Activated CD4-positive, CD25-positive, alpha-beta regulatory T cell treated with anti-CD3 and anti-CD28 coated beads, Interleukin-2, amount 50 U/mL, for 16 hours (primary cell): ENCODE results near the gene SENP7.
"Not testable (repeated sequence)": the region's sequence is repeated elsewhere in the genome, so short reads cannot be mapped to it uniquely, and the experiment has no call there.

Experiments used
- DNase-seq: peaks from one replicate; pipeline ENCODE4 v3.0.0-alpha.2; 2020; ENCODE audit warnings: low read depth, low spot score

The SENP7 gene

GRCh38 chr3:101454629-101455028 is 58.4 kb downstream of the SENP7 start:
- DNase-seq, result no peak

DNA sequence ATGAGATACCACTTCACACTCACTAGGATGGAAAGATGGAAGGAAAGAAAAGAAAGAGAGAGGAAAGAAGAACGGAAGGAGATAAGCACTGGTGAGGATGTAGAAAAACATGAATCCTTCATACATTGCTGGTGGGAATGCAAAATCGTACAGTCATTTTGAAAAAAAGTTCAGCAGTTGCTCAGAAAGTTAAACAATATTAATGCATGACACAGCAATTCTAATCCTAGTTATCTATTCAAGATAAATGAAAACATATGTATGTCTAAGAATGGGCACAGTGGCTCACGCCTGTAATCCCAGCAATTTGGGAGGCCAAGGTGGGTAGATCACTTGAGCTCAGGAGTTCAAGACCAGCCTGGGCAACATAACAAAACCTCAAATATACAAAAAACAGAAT is 59.1 kb downstream of the SENP7 start:
- DNase-seq, result no peak

DNA sequence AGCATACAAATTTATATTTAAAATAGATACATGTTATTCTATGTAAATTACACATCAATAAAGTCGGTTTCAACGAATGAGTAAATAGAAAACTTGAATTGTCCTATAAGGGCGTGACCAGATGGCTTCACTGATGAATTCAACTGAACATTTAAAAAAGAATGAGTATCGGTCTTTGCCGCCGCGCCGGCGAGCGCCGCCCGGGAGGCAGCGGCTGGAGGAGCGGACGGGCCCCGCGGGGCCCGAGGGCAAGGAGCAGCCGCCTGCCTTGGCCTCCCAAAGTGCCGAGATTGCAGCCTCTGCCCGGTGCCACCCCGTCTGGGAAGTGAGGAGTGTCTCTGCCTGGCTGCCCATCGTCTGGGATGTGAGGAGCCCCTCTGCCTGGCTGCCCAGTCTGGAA is 74.4 kb downstream of the SENP7 start:
- not testable (repeated sequence) for DNase-seq

DNA sequence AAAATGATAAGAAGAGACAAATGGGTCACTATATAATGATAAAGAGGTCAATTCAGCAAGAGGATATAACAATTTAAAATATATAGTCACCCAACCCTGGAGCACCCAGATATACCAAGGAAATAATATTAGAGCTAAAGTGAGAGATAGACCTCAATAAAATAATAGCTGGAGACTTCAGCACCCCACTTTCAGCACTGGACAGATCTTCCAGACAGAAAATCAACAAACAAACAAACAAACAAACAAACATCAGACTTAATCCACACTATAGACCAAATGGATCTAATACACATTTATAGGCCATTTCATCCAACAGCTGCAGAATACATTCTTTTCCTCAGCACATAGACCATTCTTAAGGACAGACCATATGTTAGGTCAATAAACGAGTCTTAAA is 79.4 kb downstream of the SENP7 start:
- DNase-seq, result no peak

DNA sequence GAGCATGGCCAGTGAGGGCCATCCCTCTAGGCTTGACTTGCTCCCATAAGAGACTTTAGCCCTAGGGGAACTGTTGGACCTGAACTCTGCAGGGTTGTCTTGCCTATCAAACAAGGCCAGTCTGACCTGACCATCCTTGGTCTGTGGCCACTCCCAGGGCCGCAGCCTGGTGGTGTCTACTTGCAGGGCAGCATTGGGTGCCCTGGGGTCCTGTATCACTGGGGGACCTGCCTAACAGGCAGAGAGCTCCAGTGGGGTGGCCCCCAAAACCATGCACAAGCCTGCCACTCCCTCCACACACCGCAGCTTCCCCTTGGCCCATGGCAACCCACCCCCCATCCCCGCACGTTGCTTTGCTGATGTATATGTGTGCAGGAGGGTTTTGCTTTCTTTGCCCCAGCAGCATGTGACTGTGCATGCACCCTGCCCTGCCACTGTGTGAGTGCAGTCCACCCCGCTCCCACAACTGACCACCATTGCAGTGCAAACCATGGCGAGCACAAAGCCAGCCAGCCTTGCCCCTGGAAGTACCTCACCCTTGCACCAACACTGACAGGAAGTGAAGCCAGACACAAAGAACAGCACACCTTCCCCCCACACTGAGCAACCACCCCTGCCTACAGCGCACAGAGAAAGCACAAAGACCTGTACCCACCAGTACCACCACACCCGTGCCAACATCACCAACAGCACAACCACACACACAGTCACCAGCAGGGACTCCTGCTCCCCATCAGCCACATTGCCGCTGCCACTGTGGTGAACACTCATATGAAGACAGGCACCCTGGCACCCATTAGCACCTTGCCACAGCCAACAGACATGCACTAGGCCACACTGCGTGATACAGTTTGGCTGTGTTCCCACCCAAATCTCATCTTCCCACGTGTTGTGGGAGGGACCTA is 88.8 kb downstream of the SENP7 start:
- DNase-seq, result no peak

- no peak for DNase-seq
Observed at GRCh38 chr3:101418851-101419250, 94.2 kb downstream of the SENP7 start.

DNA sequence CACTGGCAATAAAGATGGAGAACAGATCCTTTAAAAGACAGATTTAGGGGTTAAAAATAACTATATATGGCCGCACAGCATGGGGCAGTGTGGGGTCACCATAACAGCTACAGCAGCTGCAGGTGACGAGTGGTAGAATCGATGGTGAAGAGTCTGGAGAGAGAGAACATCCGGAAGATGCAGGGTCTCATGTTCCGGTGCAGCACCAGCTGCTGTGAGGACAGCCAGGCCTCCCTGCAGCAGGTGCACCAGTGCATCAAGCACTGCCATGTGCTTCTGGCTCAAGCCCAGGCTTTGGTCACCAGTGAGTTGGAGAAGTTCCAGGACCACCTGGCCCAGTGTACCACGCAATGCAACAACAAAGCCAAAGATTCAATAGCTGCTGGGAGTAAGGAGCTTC is 98.9 kb downstream of the SENP7 start:
- DNase-seq, result no peak

DNA sequence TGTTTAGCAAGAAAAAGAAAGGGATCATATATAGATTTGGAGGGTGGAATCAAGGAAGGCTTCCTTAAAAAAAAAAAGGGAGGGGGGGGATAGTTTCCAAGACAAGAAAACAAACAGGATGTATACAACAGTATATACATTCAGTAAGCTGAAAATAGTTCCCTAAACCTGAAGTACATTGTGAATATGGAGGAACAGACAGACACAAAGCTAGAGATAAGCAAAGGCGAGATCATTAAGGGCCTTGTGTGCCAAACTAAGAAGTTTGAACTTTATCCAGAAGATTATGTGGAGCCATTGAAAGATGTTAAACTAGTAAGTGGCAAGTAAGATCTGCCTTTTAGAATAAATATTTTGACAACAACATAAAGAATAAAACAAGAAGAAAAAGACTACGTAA is 99.4 kb downstream of the SENP7 start:
- DNase-seq, result no peak

GRCh38 chr3:101391413-101391950 is 121.5 kb downstream of the SENP7 start:
- no peak for DNase-seq

GRCh38 chr3:101388706-101389105 is 124.3 kb downstream of the SENP7 start:
- DNase-seq, result no peak

DNA sequence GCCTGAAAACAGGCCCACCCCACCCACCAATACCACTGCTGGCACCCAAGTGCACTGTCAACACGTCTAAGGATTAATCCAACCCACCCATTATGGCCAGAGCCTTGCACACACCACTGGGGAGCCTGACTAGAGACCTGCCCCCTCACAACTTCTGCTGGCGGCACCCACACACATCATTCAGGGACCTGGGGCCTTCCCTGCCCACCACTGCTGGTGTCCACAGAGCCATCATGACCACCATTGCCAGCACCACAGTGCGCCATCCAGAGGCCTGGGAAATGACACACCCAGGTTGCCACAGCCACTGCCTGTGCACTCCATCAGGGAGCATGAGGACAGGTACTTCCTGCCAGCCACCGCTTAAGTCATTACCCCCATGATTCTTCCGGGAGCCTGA is 125.7 kb downstream of the SENP7 start:
- DNase-seq, result no peak

GRCh38 chr3:101384426-101384825 is 128.6 kb downstream of the SENP7 start:
- no peak for DNase-seq

DNA sequence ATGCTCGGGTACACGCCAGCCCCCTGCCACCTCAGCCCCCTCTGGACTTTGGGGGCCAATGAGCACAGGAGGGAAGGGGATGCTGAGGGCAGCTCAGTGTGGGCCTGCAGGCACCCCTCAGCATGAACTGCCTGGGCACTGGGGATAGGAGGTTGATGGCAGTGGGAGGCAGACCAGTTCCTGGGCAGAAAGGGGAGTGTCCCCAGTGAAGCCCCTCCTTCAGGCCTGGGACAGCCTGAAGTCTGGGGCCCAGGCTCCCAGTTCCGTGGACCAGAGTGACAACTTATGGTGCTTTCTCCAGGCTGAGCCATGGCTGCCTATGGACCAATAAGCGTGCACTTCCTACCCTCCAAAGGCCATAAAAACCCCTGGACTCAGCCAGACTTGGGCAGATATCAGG is 129.4 kb downstream of the SENP7 start:
- DNase-seq, result no peak

- DNase-seq, result no peak
Observed at GRCh38 chr3:101383156-101383575, 129.8 kb downstream of the SENP7 start.

DNA sequence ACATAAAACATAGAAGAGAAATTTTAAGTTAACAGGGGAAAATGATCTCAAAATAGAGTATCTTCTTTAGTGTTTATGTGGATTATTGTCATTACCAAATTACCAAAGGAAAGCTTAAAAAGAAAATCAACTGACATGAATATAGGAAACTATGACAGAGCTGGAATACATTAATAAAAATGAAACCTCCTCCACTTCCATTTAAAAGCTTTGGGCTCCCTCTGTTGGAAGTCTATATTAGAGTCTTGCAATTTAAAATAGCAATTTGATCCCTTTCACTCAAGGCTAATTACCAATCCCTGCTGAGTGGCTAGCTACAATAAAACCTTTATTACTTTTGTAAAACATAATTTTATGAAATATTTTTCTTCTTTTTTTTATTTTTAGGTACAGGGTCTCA is 131.2 kb downstream of the SENP7 start:
- DNase-seq, result no peak

- DNase-seq, result no peak
Observed at GRCh38 chr3:101379658-101380376, 133.2 kb downstream of the SENP7 start.

DNA sequence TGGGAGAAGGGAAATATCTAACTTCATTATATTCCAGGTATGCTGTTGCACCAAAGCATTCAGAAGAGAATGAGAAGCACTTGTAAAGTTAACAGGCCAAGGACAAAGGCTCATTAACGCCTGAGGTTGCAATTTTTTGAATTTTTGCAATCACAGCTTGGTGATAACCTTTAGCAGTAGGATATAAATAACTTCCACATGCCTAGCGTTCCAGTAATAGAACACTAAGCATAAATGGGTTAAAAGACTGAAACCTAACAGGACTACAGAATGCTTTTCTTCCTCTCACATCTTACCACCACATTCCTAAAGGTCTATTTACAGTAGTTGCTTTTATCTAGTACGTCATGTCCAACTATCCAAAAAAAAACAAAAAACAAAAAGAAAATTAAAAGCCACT is 135.2 kb downstream of the SENP7 start:
- DNase-seq, result no peak

DNA sequence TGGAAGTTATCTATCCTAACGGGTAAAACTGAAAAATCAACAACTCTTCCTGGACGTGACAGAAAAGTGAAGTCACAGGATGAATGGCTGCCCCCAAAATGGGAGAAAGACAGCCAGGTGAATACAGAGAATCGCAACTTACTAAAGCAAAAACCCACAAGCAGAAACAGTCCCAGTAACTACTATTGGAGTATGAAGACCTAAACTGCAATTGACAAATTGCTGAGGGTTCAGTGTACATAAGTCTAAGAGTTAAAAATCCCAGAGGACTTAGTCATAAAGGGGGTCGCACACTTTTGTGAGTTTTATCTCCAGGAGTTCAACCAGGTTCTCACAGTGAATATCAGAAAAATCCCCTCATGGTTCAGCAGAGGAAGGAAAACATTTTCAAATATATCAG is 135.8 kb downstream of the SENP7 start:
- no peak for DNase-seq

DNA sequence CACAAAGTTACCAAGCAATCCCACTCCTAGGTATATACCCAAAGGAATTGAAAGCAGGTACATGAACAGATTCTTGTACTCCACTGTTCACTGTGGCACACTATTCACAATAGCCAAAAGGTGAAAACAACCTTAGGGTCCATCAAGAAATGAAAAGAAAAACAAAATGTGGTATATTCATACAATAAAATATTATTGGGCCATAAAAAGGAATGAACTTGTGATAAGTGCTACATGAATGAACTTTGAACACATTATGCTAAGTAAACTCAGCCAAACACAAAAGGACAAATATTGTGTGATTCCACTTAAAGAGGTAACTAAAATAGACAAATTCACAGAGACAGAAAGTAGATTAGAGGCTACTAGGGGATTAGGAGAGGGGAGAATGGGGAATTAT is 137.4 kb downstream of the SENP7 start:
- DNase-seq, result no peak

GRCh38 chr3:101362406-101362805 is 150.6 kb downstream of the SENP7 start:
- no peak for DNase-seq

DNA sequence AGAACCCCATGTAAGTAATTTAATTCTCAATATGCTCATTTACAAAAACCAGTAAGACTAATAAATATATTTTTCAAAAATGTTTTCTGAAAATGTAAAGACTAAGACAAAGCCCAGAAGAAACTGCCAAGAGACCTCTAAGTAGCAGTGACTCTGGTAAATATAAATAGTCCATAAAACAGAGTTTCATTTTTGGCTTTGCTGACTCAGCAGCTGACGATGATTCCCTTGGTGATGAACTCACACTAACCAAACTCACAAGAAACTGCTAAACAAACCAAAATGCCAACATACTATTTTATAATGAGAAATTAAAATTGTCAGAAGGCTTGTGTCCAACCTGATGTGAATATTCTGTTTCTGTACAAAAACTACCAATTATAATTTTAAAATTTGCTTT is 161.2 kb downstream of the SENP7 start:
- no peak for DNase-seq

DNA sequence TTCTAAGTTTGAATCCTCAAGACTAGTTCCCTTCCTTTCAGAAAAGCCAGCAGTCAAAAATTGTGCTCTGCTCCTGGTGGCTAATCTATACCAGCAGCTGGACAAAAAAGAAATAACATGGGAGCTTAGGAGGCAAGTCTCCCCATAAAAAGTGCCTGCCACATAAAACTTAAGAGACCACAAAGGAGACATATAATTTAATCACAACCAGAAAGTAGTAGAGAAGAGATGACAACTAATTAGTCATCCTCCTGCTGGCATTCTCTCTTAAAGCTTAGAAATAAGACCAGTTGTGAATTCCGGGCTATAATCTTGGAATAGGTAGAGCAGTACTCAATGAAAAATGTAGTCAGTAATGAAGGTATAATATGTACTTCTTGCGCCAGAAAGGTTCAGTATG is 172.4 kb downstream of the SENP7 start:
- no peak for DNase-seq

DNA sequence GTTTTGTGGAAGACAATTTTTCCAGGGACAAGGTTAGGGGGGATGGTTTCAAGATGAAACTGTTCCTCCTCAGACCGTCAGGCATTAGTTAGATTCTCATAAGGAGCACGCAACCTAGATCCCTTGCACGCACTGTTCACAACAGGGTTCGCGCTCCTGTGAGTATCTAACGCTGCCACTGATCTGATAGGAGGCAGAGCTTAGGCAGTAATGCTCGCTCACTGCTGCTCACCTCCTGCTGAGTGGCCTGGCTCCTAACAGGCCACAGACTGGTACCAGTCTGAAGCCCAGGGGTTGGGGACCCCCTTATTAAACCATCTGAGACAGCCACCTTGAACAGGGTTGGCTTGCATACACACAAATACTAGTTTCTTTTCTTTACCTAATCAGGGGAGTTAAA is 179.1 kb downstream of the SENP7 start:
- DNase-seq, result no peak
